Adrenal gland (tissue), 12 donors: ENCODE measurements around the gene SLC24A3. TPM values are rescaled to one million over a fixed set of nuclear protein-coding genes. Genes with fewer than 3 reads are reported as not detected.

Experiments
- DNase-seq, 7 donors: peaks; one replicate each; pipeline ENCODE4 v3.0.0-alpha.2; 2019 to 2020
- H3K27ac ChIP-seq, 5 donors: fragments of 200-600 bp; sonication (generic) in 4 of 5; 1 replicate in 3 of 5; 2 replicates in 2 of 5; pipeline versions ENCODE4 v1.5.1 to v1.8.0; 2016 to 2020; ENCODE audit warnings: mild to moderate bottlenecking in 1 of 5
- H3K27me3 ChIP-seq: fragments of 200-600 bp; 2 replicates; pipeline ENCODE4 v1.8.0; 2021
- H3K36me3 ChIP-seq, 2 donors: fragments of 200-600 bp; replicated peaks in 1 of 2; 1 replicate in 1 of 2; 2 replicates in 1 of 2; pipeline versions ENCODE4 v1.5.1 to v1.8.0; 2018 to 2022
- H3K4me1 ChIP-seq, 2 donors: fragments of 200-600 bp; replicated peaks in 1 of 2; 1 replicate in 1 of 2; 2 replicates in 1 of 2; pipeline versions ENCODE4 v1.5.1 to v1.8.0; 2018 to 2021
- H3K4me3 ChIP-seq, 4 donors: fragments of 200-600 bp; sonication (generic) in 3 of 4; one replicate each; pipeline ENCODE4 v1.5.1; 2016 to 2018
- H3K9me3 ChIP-seq, 3 donors: fragments of 200-600 bp; sonication (generic) in 1 of 3; replicated peaks in 1 of 3; 1 replicate in 2 of 3; 2 replicates in 1 of 3; pipeline versions ENCODE4 v1.5.1 to v1.8.0; 2016 to 2021
- CTCF ChIP-seq, 6 experiments: fragments of 450-650 bp in 4 of 6; fragments of 200-600 bp in 2 of 6; sonication (generic) in 1 of 6; IDR thresholded peaks; 1 replicate in 5 of 6; 2 replicates in 1 of 6; pipeline versions ENCODE4 v1.5.1 to v1.8.0; 2016 to 2021; ENCODE audit warnings: antibody characterized with exemption in 6 of 6, mild to moderate bottlenecking in 2 of 6, moderate library complexity in 1 of 6
- POLR2A ChIP-seq, 2 donors: fragments of 450-650 bp; IDR thresholded peaks; one replicate each; pipeline ENCODE4 v1.6.1; 2017; ENCODE audit warnings: antibody characterized with exemption in 2 of 2, mild to moderate bottlenecking in 2 of 2, moderate library complexity in 1 of 2
- WGBS, 4 donors: extraction: QIAGEN DNeasy Blood & Tissue Kit in 2 of 4; methylation state at CpG; one replicate each; pipeline versions ENCODE4 v1.1.5 to v1.1.7; 2013 to 2017; 5-methylcytosine and 5-hydroxymethylcytosine counted together
- intact Hi-C, 2 donors: fragments of 100-400 bp; cut with DNase I; formaldehyde crosslinking; loops; one replicate each; pipeline versions ENCODE4 v1.14.1 to v1.15.0; 2022 to 2023
- polyA plus RNA-seq, 3 donors: library from polyadenylated mRNA; stranded (reverse); fragments of 200-250 nt in 2 of 3; fragments of 350-450 nt in 1 of 3; fragmentation: Illumina TruSeq in 1 of 3; extraction: RNeasy Lipid Tissue Mini Kit (QIAGEN cat#74804) in 1 of 3; gene quantifications; one replicate each; pipeline ENCODE4 v1.2.3, GENCODE V29; 2013 to 2014
- total RNA-seq, 9 donors: library from RNA; depleted of rRNA in 4 of 9; stranded (reverse); fragments of >200 nt in 4 of 9; fragments of 120-200 nt in 1 of 9; fragmentation: NEBNext Ultra II Directional in 1 of 9; extraction: Animal tissue kit (Norgen Biotek cat#: 25700) in 1 of 9; gene quantifications; one replicate each; pipeline versions ENCODE4 v1.1.0 to v1.2.4, GENCODE V29; 2013 to 2023
- donor health status: healthy with polysubstance abuse.
- donor health status: Bipolar disorder and iron deficiency.
- donor health status: DM: yes; HTN: yes; CAD: no.
- donor health status: DM: no; HTN: no; CAD: no.
- donor health status: DM: no; HTN: no; CAD: no.
- donor health status: DM: yes; HTN: yes; CAD: no.

SLC24A3 gene
- total and polyA plus RNA-seq, 12 donors = 0.89 to 44.4 (median 2.7) TPM

DNA sequence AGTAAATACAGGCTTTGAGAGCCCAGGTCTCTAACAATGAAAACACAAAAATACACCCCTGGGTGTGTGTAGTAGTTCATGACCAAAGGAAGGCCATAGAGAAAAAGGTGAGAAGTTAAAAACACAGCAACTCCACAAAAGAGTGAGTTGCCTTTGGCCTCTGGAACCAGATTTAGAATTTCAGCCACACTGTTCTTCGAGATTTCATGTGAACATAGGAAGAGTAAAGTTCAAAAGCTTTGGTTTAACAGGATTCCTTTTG is 502.1 kb downstream of the SLC24A3 start:
- Histone ChIP-seq H3K36me3 (no peaks in the 10 kb centered on the region), H3K9me3 (no peaks in the 10 kb centered on the region), H3K4me3 (no peak overlapping the region), H3K27ac (no peak overlapping the region), H3K4me1 (no peaks in the 10 kb centered on the region), H3K27me3 (no peaks in the 10 kb centered on the region)
- TF ChIP-seq CTCF (IDR thresholded peaks at IDR 0.05) (no peak), POLR2A (IDR thresholded peaks at IDR 0.05) (no peak)
- 68 to 77% (median 71%) methylated on average over 1 of the region's 1 CpG for WGBS, 4 donors
- intact Hi-C loops = no loop called here
- no peak for DNase-seq

- WGBS, 4 donors = 91 to 100% (median 96%) methylated on average over 3 of the region's 3 CpGs
- TF ChIP-seq CTCF (IDR thresholded peaks at IDR 0.05) (no peak), POLR2A (IDR thresholded peaks at IDR 0.05) (no peak)
- intact Hi-C loops = no loop called here
Measured at GRCh38 chr20:19715986-19716385, 503.5 kb downstream of the SLC24A3 start.

DNA sequence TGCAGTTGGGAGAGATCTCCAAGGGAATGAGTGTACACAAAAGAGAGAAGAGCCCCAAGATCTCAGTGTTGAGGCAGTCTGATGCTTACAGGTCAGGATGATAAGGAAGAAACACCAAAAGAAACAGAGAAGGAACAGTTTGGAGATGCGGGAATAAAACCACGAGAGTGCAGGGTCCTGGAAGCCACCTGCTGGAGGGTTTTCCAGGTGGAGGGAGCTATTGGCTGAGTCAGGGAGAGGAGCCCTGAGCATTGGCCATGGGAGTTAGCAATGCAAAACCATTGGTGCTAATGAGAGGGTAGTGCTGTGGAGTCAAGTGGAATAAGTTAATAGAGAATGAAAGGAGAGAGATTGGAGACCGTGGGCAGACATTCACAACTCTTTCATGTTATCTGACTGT is 506.4 kb downstream of the SLC24A3 start:
- WGBS, 4 donors = 85 to 92% (median 91%) methylated on average over 3 of the region's 3 CpGs
- TF ChIP-seq POLR2A (IDR thresholded peaks at IDR 0.05) = no peak
- TF ChIP-seq CTCF (IDR thresholded peaks at IDR 0.05) = no peak
- Histone ChIP-seq H3K27me3 (no peaks in the 10 kb centered on the region), H3K4me1 (no peaks in the 10 kb centered on the region), H3K27ac (no peak overlapping the region), H3K9me3 (no peaks in the 10 kb centered on the region), H3K36me3 (no peaks in the 10 kb centered on the region), H3K4me3 (no peak overlapping the region)
- no peak for DNase-seq
- intact Hi-C loops = no loop called here

More at GRCh38 chr20:19715986-19716385, 503.5 kb downstream of the SLC24A3 start:
- H3K27ac ChIP-seq = no peak overlapping the region
- no peaks in the 10 kb centered on the region for H3K27me3 ChIP-seq
- H3K9me3 ChIP-seq = no peaks in the 10 kb centered on the region
- no peak for DNase-seq
- H3K4me1 ChIP-seq = no peaks in the 10 kb centered on the region
- no peaks in the 10 kb centered on the region for H3K36me3 ChIP-seq
- H3K4me3 ChIP-seq = no peak overlapping the region

GRCh38 chr20:19720991-19721390 is 508.5 kb downstream of the SLC24A3 start:
- intact Hi-C loops = no loop called here

More at GRCh38 chr20:19720991-19721390, 508.5 kb downstream of the SLC24A3 start:
- H3K4me3 ChIP-seq = no peak overlapping the region
- 88 to 98% (median 91%) methylated on average over 17 to 18 of the region's 18 CpGs for WGBS, 4 donors
- no peaks in the 10 kb centered on the region for H3K36me3 ChIP-seq
- H3K27me3 ChIP-seq = no peaks in the 10 kb centered on the region
- no peak for DNase-seq
- no peak for TF ChIP-seq CTCF (IDR thresholded peaks at IDR 0.05)
- no peak for TF ChIP-seq POLR2A (IDR thresholded peaks at IDR 0.05)
- no peaks in the 10 kb centered on the region for H3K9me3 ChIP-seq
- no peak overlapping the region for H3K27ac ChIP-seq
- H3K4me1 ChIP-seq = no peaks in the 10 kb centered on the region
